Keratinocyte (primary cell): ENCODE data around the gene SYT9. TPM values are rescaled to one million over a fixed set of nuclear protein-coding genes. Genes with fewer than 3 reads are reported as not detected.

Experiments
- DNase-seq: peaks from one replicate; pipeline ENCODE4 v3.0.0-alpha.2; 2011; ENCODE audit warnings: low read depth, missing footprints, low spot score
- FAIRE-seq: peaks from 2 replicates; lab custom pipeline; 2011; peaks lifted over from hg19 to GRCh38; lab: Jason Lieb, UNC
- H2AFZ ChIP-seq: 2 replicates; pipeline ENCODE4 v1.6.0; 2012; ENCODE audit warnings: low read length, control low read depth, inconsistent platforms; ENCODE audit not compliant: control insufficient read depth
- H3K27ac ChIP-seq: 2 replicates; pipeline ENCODE4 v1.5.1; 2011; ENCODE audit warnings: low read length; ENCODE audit not compliant: control insufficient read depth, insufficient read depth
- H3K27me3 ChIP-seq: 3 replicates; pipeline ENCODE4 v1.6.0; 2011; ENCODE audit warnings: low read length; ENCODE audit not compliant: control insufficient read depth, insufficient read depth; ENCODE audit errors: extremely low read depth
- H3K36me3 ChIP-seq, 2 experiments: 2 replicates in 1 of 2; 3 replicates in 1 of 2; pipeline ENCODE4 v1.5.1; 2011; ENCODE audit warnings: low read length in 2 of 2, mild to moderate bottlenecking in 1 of 2; ENCODE audit not compliant: control insufficient read depth in 2 of 2, insufficient read depth in 2 of 2; ENCODE audit errors: extremely low read depth in 1 of 2
- H3K4me1 ChIP-seq: 3 replicates; pipeline ENCODE4 v1.5.1; 2011; ENCODE audit warnings: low read length; ENCODE audit not compliant: control insufficient read depth, insufficient read depth; ENCODE audit errors: extremely low read depth
- H3K4me2 ChIP-seq: 3 replicates; pipeline ENCODE4 v1.6.0; 2011; ENCODE audit warnings: low read depth, low read length; ENCODE audit not compliant: control insufficient read depth, insufficient read depth; ENCODE audit errors: extremely low read depth
- H3K4me3 ChIP-seq, 3 experiments: fragments of 200-600 bp in 1 of 3; sonication (generic) in 1 of 3; 2 replicates in 2 of 3; 3 replicates in 1 of 3; pipeline ENCODE4 v1.5.1; 2011 to 2016; ENCODE audit warnings: low read length in 3 of 3, mild to moderate bottlenecking in 3 of 3, control low read depth in 2 of 3, inconsistent platforms in 1 of 3, low read depth in 1 of 3, mixed read lengths in 1 of 3, mixed run types in 1 of 3, moderate library complexity in 1 of 3; ENCODE audit not compliant: control insufficient read depth in 2 of 3, insufficient read depth in 2 of 3; ENCODE audit errors: extremely low read depth in 1 of 3
- H3K79me2 ChIP-seq: 2 replicates; pipeline ENCODE4 v1.6.0; 2012; ENCODE audit warnings: low read length; ENCODE audit not compliant: control insufficient read depth, insufficient read depth
- H3K9ac ChIP-seq: 3 replicates; pipeline ENCODE4 v1.6.0; 2011; ENCODE audit warnings: low read length; ENCODE audit not compliant: control insufficient read depth, insufficient read depth; ENCODE audit errors: extremely low read depth
- H3K9me1 ChIP-seq: 3 replicates; pipeline ENCODE4 v1.6.0; 2011; ENCODE audit warnings: low read length; ENCODE audit not compliant: control insufficient read depth, insufficient read depth; ENCODE audit errors: extremely low read depth
- H3K9me3 ChIP-seq: 2 replicates; pipeline ENCODE4 v1.5.1; 2012; ENCODE audit warnings: low read depth, low read length; ENCODE audit not compliant: control insufficient read depth
- H4K20me1 ChIP-seq: 3 replicates; pipeline ENCODE4 v1.6.0; 2011; ENCODE audit warnings: low read length; ENCODE audit not compliant: control insufficient read depth, insufficient read depth; ENCODE audit errors: extremely low read depth
- EZH2 ChIP-seq: IDR thresholded peaks from one replicate; pipeline ENCODE4 v1.6.1; 2012; ENCODE audit warnings: inconsistent platforms, mild to moderate bottlenecking, low read length, moderate library complexity
- dilution Hi-C: fragments of 300-500 bp; cut with MboI; formaldehyde crosslinking; loops from one replicate; pipeline ENCODE4 v1.7.0; 2020; ENCODE audit warnings: low sequenced_read_pairs; ENCODE audit not compliant: extremely low pct_ligation_motif_present
- polyA plus RNA-seq, 5 experiments: library from polyadenylated mRNA; depleted of rRNA in 3 of 5; stranded (reverse) in 3 of 5; stranded (forward) in 1 of 5; unstranded in 1 of 5; fragments of >200 nt; gene quantifications; 1 replicate in 1 of 5; 2 replicates in 3 of 5; 3 replicates in 1 of 5; pipeline versions ENCODE4 v1.2.1 to v1.2.3, GENCODE V29; 2011 to 2012; ENCODE audit warnings: missing spikeins in 2 of 5, low read depth in 1 of 5, low replicate concordance in 1 of 5
- TF ChIP-seq, protein P1 (sequence below), 3 experiments: IDR thresholded peaks in 1 of 3; conservative IDR thresholded peaks in 1 of 3; optimal IDR thresholded peaks in 1 of 3; 2 replicates in 2 of 3; 3 replicates in 1 of 3; pipeline versions ENCODE3 to v1.5.1; 2011; ENCODE audit warnings: low read length in 3 of 3, mild to moderate bottlenecking in 3 of 3, moderate library complexity in 2 of 3, control low read depth in 1 of 3, inconsistent platforms in 1 of 3; ENCODE audit not compliant: insufficient read depth in 2 of 3; ENCODE audit errors: extremely low read depth in 1 of 3

SYT9 gene
- polyA plus RNA-seq, 1 donor (not counting 4 experiments of a cell fraction or from before 2014, with no cell fraction given), result not detected

DNA sequence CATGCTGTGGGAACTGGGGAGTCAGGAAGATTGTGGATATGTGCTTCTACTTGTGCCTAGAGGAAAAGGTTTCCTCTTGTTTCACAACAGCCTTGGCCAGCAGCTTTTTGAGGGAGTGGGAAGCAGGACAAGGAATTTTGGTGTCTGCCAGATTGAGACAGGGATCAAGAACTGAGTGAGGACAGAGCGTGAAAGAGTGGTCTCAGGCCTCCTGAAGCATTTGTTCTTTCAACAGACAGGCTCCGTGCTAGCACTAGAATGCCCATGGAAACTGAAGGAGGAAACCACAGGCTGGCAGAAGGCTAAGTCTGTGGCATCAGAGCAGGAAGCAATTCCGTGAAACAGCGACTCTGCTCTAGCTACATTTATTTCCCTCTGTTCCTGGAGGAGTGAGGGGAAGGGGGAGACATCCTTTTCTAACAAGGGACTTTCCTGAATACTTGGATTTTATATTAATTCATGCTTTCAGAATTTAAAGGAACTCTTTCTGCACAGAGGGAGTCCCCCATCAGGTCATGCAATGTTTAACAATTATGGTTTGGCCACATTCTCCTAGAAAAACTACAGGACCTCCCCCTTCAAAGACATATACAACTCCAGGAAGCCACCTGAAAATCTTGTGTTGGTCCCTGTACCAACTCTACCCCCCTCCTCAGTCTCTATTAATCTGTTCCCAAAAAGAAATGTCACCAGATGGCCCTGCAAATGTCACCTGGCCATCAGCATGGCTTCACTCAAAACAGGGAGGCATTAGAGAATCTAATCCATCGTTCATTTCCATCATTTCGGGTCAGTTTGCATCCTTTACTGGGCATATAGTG is 96.1 kb downstream of the SYT9 start:
- H3K4me2 ChIP-seq, result no peak overlapping the region
- no peaks in the 10 kb centered on the region for H3K9me3 ChIP-seq
- TF ChIP-seq, protein P1, sequence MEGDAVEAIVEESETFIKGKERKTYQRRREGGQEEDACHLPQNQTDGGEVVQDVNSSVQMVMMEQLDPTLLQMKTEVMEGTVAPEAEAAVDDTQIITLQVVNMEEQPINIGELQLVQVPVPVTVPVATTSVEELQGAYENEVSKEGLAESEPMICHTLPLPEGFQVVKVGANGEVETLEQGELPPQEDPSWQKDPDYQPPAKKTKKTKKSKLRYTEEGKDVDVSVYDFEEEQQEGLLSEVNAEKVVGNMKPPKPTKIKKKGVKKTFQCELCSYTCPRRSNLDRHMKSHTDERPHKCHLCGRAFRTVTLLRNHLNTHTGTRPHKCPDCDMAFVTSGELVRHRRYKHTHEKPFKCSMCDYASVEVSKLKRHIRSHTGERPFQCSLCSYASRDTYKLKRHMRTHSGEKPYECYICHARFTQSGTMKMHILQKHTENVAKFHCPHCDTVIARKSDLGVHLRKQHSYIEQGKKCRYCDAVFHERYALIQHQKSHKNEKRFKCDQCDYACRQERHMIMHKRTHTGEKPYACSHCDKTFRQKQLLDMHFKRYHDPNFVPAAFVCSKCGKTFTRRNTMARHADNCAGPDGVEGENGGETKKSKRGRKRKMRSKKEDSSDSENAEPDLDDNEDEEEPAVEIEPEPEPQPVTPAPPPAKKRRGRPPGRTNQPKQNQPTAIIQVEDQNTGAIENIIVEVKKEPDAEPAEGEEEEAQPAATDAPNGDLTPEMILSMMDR (optimal IDR thresholded peaks at IDR 0.05 in 1 of 3, IDR thresholded peaks at IDR 0.05 in 1 of 3, conservative IDR thresholded peaks at IDR 0.05 in 1 of 3; ENCODE audit: extremely low read depth in 1 of 3, insufficient read depth in 2 of 3, low read length in 3 of 3), result no peak
- TF ChIP-seq EZH2, result no peak
- DNase-seq, result no peak
- no peaks in the 10 kb centered on the region for H3K36me3 ChIP-seq
- no peaks in the 10 kb centered on the region for H3K79me2 ChIP-seq
- no peak for FAIRE-seq
- H3K4me3 ChIP-seq, result no peak overlapping the region
- H3K9me1 ChIP-seq, result no peaks in the 10 kb centered on the region
- dilution Hi-C loops, result no loop called here
- H3K27ac ChIP-seq, result no peak overlapping the region
- no peaks in the 10 kb centered on the region for H4K20me1 ChIP-seq
- H3K9ac ChIP-seq, result no peak overlapping the region
- no peaks in the 10 kb centered on the region for H3K4me1 ChIP-seq
- H2AFZ ChIP-seq, result no peak overlapping the region
- H3K27me3 ChIP-seq, result no peaks in the 10 kb centered on the region

DNA sequence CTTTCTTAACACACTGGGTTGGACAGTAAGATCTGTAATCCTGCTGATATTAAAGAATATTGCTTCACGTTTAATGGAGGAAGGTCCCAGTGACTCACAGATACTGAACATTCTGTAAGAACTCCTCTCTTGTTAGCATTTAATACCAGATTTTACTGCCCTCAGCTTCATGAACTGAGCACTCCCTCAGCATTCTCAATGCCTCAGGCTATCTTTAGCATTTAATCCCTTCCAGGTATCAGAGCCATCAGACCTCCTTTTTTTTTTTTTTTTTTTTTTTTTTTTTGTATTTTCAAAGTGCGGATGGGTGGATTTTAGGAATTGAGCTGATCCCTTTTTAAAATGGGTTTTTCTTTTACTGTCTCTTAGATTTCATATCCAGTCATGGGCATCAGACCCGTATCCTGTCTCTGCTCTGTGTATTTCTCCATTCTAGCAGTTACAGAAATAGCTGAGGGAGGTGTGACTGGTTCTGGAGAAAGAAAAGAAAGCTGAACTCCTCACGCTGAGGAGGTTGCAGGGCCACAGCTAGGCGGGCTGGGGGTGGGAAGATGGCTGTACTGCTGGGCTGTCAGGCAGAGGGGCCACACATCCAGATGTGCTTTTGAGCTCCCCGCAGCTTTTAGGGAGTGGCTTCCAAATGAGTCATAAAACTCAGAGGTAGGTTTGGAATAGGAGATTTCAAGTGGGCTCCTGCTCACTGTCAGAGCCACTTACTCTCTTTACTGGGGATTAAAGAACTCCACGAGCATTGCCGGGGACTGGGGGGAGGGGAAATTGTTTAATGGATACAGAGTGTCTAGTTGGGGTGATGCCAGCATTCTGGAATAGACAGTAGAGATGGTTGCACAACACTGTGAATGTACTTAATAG is 97.0 kb downstream of the SYT9 start:
- H3K79me2 ChIP-seq, result no peaks in the 10 kb centered on the region
- no peaks in the 10 kb centered on the region for H4K20me1 ChIP-seq
- no peak overlapping the region for H2AFZ ChIP-seq
- no peak overlapping the region for H3K9ac ChIP-seq
- H3K4me2 ChIP-seq, result no peak overlapping the region
- DNase-seq (no peak), FAIRE-seq (no peak)
- no peak overlapping the region for H3K27ac ChIP-seq
- H3K4me3 ChIP-seq, result no peak overlapping the region
- no peak for TF ChIP-seq EZH2
- TF ChIP-seq, protein P1 (optimal IDR thresholded peaks at IDR 0.05 in 1 of 3, IDR thresholded peaks at IDR 0.05 in 1 of 3, conservative IDR thresholded peaks at IDR 0.05 in 1 of 3; ENCODE audit: extremely low read depth in 1 of 3, insufficient read depth in 2 of 3, low read length in 3 of 3), result no peak
- no peaks in the 10 kb centered on the region for H3K9me1 ChIP-seq
- H3K4me1 ChIP-seq, result no peaks in the 10 kb centered on the region
- H3K9me3 ChIP-seq, result no peaks in the 10 kb centered on the region
- H3K27me3 ChIP-seq, result no peaks in the 10 kb centered on the region
- dilution Hi-C loops, result no loop called here
- H3K36me3 ChIP-seq, result no peaks in the 10 kb centered on the region
